GM19463 (cell line): ENCODE data around the gene CCNL2.
"Not testable (repeated sequence)": the region's sequence is repeated elsewhere in the genome, so short reads cannot be mapped to it uniquely, and the experiment has no call there.

Source experiments
- ATAC-seq: cut with Tn5 transposase; IDR thresholded peaks from one replicate; pipeline ENCODE4 v1.9.1; 2021; ENCODE audit warnings: mild to moderate bottlenecking, moderate library complexity; ENCODE audit not compliant: unreplicated experiment

The CCNL2 gene

GRCh38 chr1:1432951-1433803 is 34.0 kb upstream of the CCNL2 start:
- no peak for ATAC-seq

- ATAC-seq: no peak
Measured at GRCh38 chr1:1432274-1432950, 33.3 kb upstream of the CCNL2 start.

- no peak for ATAC-seq
Measured at GRCh38 chr1:1431845-1432273, 32.7 kb upstream of the CCNL2 start.

GRCh38 chr1:1430992-1431844 is 32.1 kb upstream of the CCNL2 start:
- no peak for ATAC-seq

GRCh38 chr1:1430114-1430982 is 31.2 kb upstream of the CCNL2 start:
- no peak for ATAC-seq

- no peak for ATAC-seq
Measured at GRCh38 chr1:1429671-1430073, 30.5 kb upstream of the CCNL2 start.

- not testable (repeated sequence) for ATAC-seq
Measured at GRCh38 chr1:1428967-1429366, 29.8 kb upstream of the CCNL2 start.

GRCh38 chr1:1428174-1428573 is 29.0 kb upstream of the CCNL2 start:
- ATAC-seq: no peak

- no peak for ATAC-seq
Measured at GRCh38 chr1:1427820-1428148, 28.6 kb upstream of the CCNL2 start.

- ATAC-seq: no peak
Measured at GRCh38 chr1:1427106-1427819, 28.1 kb upstream of the CCNL2 start.

- ATAC-seq: no peak
Measured at GRCh38 chr1:1426496-1427105, 27.5 kb upstream of the CCNL2 start.

- ATAC-seq: no peak
Measured at GRCh38 chr1:1425753-1426495, 26.8 kb upstream of the CCNL2 start.

- no peak for ATAC-seq
Measured at GRCh38 chr1:1425426-1425752, 26.3 kb upstream of the CCNL2 start.

GRCh38 chr1:1424707-1425106 is 25.6 kb upstream of the CCNL2 start:
- ATAC-seq: no peak

GRCh38 chr1:1423245-1423597 is 24.1 kb upstream of the CCNL2 start:
- no peak for ATAC-seq

GRCh38 chr1:1422465-1423244 is 23.5 kb upstream of the CCNL2 start:
- ATAC-seq: no peak

GRCh38 chr1:1421907-1422464 is 22.9 kb upstream of the CCNL2 start:
- no peak for ATAC-seq
